Activated CD4-positive, alpha-beta T cell treated with anti-CD3 and anti-CD28 coated beads for 1 hour (primary cell): ENCODE measurements around the gene FBLN1.
"Not testable (repeated sequence)": the region's sequence is repeated elsewhere in the genome, so short reads cannot be mapped to it uniquely, and the experiment has no call there.

Experiments used
- DNase-seq: peaks from one replicate; pipeline ENCODE4 v3.0.0-alpha.2; 2020

FBLN1 gene, protein sequence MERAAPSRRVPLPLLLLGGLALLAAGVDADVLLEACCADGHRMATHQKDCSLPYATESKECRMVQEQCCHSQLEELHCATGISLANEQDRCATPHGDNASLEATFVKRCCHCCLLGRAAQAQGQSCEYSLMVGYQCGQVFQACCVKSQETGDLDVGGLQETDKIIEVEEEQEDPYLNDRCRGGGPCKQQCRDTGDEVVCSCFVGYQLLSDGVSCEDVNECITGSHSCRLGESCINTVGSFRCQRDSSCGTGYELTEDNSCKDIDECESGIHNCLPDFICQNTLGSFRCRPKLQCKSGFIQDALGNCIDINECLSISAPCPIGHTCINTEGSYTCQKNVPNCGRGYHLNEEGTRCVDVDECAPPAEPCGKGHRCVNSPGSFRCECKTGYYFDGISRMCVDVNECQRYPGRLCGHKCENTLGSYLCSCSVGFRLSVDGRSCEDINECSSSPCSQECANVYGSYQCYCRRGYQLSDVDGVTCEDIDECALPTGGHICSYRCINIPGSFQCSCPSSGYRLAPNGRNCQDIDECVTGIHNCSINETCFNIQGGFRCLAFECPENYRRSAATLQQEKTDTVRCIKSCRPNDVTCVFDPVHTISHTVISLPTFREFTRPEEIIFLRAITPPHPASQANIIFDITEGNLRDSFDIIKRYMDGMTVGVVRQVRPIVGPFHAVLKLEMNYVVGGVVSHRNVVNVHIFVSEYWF

DNA sequence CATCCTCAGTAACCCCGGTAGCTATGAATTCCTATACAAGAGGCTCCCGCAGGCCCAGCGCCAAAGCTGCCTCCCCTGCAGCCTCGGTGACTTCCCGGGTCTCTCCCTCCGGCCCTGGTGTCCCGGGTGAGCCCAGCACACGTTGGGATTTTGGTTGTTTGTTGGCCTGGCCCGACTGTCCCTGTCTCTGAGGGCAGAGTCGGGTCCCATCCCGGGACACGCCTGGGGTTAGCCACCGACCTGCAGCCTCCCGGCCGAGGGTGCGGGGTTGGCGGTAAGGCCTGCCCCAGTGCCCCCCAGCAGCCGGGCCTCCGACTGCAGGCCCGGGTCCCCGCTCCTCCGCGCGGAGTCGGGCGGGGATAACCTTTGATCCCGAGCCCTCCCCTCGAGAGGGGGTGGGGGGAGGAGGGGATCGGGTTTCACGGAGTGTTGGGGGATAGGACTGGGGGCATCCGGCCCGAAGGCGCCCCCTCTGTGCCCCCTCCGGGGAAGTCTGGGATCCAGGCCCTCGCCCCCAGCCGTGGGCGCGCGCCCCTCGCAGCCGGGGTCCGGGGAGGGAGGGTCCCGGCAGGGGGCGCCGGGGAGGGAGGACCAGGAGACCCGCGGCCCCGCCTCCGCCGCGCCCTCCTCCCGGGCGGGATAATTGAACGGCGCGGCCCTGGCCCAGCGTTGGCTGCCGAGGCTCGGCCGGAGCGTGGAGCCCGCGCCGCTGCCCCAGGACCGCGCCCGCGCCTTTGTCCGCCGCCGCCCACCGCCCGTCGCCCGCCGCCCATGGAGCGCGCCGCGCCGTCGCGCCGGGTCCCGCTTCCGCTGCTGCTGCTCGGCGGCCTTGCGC, at the start of gene FBLN1:
Gene FBLN1 (plus strand): TSS at position 669 of the 835 bp plus-strand sequence. CDS start 103 bp downstream, at position 772.
- DNase-seq = no peak

DNA sequence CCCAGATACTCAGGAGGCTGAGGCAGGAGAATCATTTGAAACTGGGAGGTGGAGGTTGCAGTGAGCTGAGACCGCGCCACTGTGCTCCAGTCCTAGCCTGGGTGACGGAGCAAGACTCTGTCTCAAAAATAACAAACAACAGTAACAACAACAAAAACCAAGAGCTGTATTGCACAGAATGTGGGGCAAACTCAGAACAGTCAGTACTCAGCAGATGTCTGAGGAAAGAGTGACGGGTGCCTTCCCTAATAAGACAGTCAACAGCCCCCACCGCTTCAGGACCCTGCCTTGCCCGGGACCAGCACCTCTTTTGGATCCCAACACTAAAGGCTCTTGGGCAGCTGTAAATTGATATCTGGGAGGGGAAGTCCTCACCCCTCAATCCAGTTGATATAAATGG, 48.9 kb upstream of the FBLN1 start:
- no peak for DNase-seq

DNA sequence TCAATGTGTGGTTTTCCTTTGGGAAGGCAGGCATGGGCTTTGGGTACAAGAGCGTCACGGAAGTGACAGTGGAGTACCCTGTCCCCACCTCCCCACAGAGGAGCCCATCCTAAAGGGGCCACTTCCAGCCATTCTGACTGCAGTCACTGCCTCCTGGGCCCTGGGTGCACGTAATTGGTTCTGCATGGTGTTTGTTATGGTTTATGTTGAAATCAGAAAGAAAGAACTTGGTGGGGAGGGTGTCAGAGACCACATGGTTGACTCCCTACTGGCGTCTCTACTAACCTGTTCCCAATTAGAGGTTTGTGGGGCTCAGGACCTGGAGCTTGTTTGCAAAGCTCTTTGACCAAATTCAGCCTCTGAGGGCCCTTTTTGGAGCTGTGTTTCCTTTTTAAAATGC, 48.4 kb upstream of the FBLN1 start:
- DNase-seq = no peak

DNA sequence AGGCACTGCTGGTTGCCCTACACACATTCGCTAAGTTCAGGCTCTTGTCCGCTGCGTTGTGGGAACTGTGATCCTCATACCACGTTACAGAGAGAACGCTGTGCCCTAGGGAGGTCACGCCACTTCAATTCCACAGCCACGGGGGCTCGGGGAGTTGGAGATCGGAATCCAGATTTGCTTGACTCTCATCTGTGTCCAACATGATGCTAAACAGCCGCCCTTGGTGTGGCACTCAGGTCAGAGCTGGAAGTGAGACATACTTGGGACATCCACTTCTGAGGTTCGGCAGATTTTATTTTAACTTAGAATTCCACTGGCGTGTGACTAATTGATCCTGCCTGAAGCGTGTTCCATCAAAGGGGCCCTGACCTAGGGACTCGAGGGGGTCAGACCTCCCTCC, 47.5 kb upstream of the FBLN1 start:
- DNase-seq = no peak

DNA sequence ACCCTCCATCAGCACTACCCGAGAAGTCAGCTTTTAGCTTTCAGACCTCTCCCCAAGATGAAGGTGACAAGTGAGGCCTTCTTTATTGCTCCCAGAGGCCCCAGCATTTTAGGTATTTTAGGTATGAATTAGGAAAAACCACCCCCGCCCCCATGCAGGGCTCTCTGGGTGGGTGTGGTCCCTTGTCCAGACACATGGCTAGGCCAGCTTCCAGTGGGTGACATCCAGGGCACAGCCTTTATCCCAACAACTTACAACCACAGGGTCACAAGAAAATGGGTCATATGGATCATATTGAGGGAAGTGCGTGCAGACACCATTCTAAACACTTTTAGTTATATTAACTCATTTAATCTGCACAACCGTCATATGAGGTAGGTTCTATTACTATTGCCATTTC, 47.1 kb upstream of the FBLN1 start:
- DNase-seq = no peak

DNA sequence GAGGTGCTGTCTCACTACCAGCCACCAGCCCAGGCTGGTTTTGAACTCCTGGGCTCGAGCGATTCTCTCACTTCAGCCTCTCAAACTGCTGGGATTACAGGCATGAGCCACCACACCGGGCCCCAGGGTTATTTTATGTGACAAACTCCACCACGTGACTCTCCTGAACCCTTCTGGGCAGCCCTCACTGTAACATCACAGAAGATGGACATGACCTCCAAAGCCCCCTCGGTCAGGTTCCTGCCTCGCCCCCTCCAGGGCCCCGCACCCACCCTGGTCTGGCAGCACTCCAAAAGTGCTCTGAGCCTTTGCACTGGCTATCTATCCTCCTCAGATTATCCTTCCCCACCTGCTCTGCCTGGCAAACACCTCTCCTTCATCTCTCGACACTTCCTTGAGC, 45.9 kb upstream of the FBLN1 start:
- DNase-seq = no peak

DNA sequence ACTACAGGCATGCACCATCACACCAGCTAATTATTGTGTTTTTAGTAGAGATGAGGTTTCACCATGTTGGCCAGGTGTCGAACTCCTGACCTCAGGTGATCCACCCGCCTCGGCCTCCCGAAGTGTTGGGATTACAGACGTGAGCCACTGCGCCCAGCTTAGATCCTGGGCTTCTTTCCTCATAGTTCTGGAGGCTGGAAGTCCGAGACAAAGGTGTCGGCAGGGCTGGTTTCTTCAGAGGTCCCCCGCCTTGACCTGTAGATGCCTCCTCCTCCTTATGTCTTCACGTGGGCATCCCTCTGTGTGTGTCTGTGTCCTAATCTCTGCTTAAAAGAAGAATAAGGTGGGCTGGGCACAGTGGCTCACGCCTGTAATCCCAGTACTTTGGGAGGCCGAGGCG, 44.2 kb upstream of the FBLN1 start:
- no peak for DNase-seq

DNA sequence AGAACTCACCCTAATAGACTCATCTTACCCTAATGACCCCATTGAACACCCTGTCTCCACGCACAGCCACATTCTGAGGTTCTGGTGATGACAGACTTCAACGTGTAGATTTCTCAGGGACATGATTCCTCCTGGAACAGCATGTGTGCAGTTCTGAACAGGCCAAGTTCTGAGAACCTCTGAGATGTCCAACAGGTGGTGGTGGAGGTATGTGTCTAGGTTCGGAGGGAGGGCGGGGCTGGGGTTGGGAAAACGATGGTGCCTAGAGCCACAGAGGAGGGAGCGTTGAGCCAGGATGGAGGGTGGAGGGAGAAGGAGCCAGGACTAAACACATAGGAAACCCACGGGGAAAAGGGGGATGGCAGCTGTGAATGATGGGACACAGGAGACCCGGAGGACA, 43.4 kb upstream of the FBLN1 start:
- no peak for DNase-seq

DNA sequence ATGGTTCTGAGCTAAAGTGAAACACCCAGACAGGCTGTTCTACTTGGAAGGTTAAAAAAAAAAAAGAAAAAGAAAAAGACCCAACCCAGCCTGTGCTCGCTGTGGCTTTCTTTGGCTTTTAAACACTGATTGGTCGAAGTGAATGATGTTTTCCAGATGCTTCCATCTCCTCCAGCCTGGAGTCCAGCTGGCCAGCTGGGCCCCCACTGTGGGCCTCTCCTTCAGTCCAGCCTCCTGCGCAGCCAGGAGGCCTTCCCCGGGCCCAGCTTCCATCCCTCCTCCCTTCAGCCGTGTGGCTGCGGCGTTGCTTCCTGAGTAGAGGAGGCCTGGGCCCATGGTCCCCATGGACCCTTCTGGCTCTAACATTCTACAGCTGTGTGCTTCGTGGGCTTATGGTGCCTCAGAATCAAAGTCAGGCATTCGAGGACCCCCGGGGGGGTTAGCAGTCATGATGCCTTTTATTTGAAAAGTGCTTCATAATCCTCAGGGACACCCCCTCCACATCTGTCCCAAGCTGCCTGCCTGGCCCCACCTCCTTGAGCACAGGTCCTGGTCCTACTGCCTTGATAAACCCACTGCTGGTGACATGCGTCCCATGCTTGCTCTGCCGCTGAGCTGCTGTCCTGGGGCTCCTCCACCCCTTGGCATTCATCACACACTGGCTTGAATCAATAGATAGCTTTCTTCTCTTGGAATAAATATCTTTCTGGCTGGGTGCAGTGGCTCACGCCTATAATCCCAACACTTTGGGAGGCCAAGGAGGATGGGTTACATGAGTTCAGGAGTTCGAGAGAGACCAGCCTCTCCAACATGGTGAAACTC, 42.2 kb upstream of the FBLN1 start:
- DNase-seq = no peak

DNA sequence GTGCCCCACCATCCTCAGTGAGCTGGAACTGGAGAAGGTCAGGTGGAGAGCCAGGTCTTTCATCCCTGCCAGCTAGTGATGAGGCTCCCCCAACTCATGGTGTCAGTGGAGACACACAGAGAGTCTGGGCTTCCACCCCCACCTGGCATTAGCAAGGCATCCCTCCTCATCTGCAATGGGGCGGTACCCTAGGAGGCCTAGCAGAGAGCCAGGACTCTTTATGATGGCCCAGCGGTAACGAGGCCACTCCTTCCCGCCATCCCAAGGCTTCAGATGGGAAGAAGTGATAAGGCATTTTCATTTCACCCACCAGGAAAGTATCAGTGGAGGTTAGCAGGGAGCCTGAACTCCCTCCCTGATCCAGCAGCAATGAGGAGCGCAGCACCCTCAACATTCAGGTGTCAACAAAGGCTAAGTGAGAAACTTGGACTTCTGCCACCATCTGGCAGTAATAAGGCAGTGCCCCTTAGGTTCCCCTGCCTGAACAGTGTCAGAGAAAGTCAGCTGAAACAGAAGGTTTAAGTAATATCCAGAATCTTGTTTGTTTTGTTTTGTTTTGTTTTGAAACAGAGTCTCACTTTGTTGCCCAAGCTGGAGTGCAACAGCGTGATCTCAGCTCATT, 40.5 kb upstream of the FBLN1 start:
- no peak for DNase-seq

DNA sequence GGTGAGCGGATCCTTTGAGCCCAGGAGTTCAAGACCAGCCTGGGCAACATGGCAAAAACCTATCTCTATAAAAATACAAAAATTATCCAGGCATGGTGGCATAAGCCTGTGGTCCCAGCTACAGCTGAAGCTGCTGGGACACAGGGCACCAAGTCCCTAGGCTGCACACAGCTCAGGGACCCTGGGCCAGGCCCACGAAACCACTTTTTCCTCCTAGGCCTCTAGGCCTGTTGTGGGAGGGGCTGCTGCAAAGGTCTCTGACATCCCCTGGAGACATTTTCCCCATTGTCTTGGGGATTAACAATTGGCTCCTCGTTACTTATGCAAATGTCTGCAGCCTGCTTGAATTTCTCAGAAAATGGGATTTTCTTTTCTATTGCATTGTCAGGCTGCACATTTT, 39.0 kb upstream of the FBLN1 start:
- DNase-seq = not testable (repeated sequence)

DNA sequence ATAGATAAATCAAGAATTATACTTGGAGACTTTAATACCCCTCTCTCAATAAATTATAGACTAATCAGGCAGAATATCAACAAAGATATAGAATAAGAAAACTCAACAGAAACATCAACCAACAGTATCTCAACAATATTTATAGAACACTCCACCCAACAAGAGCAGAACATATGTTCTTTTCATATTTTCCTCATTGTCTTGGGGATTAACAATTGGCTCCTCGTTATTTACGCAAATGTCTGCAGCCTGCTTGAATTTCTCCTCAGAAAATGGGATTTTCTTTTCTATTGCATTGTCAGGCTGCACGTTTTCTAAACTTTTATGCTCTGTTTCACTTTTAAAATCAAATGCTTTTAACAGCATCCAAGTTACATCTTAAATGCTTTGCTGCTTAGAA, 37.0 kb upstream of the FBLN1 start:
- DNase-seq = no peak

DNA sequence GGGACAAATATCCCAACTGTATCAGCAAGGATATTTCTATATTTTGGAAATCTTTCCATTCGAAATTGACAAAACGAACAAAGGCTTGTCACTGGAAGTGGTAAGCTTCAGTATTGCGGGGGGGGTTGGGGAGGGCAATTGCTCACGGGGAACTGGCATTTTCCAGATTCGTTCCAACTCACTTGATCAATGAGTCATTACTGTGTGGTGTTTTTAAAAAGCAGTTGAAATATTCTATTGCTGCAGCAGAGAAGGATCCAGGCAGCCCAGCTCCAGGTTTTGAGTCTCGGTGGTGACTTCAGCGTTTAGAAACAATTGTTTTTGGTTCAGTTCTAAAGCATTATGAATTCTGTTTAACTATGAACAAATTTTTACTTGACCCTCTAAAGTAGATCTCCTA, 33.8 kb upstream of the FBLN1 start:
- no peak for DNase-seq

DNA sequence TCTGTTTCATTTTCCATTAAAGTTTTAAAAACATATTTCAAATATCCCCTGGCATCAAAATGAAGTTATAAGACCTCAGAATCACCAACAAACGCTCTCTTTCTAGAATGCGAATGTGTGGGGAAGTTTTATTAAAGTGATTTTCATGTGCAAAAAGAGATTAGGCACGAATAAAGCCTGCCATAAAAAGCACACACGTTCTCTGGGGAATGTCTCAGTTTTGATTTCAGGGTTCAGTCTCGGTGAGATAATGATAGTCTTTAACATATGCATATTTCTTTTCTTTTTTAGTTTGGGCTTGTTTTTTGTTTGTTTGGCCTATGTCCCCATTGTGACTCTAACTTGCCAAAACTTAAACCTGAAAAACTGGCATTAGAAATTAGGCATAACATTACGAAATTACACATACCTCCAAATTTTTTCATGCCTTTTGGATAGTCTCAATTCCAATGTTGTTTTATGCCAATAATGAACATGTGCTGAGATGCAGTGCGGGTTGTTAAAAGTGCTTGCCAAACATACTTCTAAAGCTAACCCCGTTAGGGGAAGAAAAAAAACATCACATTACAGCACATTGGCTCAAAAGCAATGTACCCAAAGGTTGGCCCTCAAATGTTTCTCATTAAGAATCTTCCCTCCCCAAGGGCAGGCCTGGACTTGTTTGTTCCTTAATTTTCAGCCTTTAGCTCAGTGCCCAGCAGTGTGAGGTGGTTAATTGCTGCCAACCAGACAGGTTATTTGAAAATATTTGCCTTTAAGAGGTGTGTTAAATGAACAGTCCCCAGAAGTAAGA, 33.2 kb upstream of the FBLN1 start:
- DNase-seq = no peak

DNA sequence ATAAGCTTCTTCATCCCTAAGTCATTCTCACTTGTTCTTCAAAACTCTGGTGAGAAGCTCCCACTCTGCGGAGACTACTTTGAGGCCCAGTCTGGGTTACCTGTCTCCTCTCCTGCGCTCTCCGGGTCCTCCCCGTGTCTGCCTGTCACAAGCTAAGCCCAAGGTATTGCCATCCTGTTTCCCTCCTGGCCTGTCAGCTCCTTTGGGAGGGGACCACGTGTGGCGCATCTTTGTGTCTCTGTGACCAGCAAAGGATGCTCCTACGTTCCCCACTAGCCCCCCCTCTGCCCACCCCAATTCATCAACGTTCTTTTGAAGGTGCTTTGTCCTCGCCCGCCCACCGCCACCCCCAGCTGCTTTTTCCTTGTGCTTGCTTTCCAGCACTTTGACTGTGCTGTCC, 31.8 kb upstream of the FBLN1 start:
- DNase-seq = no peak

DNA sequence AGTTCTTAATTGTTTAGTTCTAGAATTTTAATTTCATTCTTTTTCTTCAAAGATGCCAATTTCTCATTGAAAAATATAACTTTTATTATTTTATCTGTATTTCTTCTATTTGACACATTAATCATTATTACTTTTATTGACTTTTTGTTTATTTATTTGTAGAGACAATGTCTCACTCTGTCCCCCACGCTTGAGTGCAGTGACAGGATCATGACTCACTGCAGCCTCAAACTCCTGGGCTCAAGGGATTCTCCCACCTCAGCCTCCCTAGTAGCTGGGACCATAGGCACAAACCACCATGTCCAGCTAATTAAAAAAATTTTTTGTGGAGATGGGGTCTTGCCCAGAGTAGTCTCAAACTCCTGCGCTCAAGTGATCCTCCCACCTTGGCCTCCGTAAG, 30.3 kb upstream of the FBLN1 start:
- no peak for DNase-seq

DNA sequence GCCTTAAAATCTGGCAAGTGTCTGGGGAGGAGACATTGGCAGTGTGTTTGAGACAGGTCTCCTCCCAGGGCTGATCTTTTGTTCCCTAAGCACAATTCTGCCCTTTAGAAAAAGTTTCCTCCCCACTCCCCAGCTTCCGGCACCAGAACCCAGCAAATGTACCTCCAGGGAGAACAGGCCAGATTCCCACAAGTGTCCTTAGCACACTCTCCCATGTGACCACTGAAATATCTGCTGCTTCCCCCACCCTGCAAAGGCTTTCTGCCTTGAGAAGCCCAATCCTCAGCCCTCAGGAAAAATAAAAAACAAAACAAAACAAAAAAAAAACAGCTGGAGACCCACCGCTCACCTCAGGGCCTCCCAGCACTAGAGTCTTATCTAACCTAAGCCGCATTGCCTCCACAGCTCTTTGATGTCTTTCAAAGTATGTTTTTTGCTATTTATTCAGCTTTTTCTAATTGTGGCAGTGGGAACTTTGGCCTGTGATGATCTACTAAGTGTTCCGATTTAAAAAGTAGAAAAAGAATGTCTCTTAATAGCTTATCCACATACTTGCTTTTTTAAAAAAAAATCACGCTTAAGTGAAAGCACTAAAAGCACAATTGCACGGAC, 29.0 kb upstream of the FBLN1 start:
- no peak for DNase-seq

DNA sequence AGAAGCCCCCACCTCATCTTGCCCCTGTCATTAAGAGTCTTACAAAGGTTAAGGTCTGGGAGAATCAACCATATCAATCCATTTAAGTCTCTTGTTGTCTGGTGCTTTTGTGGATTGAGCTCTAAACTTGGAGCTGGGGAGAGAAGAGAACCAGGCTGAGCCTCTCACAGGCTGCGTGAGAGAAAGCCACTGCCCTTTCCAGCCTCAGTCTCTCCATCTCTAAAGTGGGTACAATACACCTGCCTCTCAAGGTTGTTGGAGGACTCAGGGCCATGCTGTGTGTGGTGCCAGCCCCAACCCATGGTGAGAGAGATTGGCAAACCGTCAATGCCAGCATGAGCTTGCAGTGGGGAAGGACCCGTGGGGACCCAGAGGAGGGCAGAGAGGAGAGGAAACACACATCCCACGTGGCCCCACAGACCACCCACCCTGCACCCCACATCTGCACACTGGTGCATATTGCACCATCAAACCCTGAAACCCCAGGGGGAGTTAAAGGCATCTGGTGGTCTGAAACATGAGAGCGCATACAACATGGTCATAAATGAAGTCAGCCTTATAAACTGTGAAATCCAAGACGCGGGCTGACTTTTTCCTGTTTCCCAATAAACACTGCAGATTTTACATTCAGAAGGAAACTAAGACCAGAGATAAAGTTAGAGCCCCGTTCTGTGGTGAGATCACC, 27.5 kb upstream of the FBLN1 start:
- no peak for DNase-seq

DNA sequence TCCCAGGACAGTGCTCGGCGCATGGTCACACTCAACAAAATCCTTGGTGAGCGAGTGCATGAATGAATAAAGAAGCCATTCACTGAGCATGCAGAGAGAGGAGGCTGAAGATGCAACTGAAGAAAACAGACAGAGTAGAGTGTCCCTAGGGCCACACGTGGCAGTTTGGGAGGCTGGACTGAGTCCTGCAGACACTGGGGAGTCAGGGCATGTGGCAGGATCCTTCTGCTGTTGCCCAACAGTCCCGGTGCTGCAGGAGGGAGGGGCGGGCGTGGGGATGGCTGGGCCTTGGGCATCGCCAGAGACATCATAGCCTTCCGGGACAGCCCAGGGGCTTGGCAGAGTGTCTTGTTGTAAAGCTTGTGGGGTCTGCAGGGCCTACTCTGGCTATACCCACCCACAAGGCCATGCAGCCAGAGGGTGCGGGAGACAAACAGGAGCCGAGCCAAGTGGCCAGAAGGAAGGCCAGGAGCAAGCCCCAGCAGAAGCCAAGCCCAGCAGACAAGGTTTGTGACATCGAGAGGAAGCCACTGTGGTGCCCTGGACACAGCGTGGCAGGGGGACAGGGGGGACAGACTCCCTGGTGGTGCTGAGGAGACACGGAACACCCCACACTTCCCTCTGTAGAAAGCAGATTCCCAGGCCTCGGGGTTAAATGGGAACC, 26.7 kb upstream of the FBLN1 start:
- no peak for DNase-seq

DNA sequence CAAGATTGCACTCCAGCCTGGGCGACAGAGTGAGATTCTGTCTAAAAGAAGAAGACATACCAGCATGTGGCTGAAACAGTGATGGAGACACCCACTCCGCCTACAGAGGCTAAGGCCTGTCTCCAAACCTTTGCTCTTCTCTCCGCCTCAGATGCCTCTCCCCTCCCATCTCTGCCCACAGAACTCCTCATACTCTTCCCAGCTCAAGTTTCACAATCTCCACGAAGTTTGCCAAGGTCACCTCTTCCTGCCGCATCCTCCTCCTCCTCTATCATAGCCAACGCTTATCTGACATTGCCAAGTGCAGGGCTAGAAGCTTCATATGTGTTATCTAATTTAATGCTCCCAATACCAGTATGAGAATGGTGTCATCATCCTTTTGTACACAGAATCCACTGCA, 25.9 kb upstream of the FBLN1 start:
- no peak for DNase-seq
